OCI-LY7 (cell line): ENCODE results near the gene ATAD1. TPM values are rescaled to one million over a fixed set of nuclear protein-coding genes. Genes with fewer than 3 reads are reported as not detected.

Source experiments
- BruUV-seq: library from RNA; stranded (reverse); fragments of 400-500 nt; replicated peaks from 2 replicates; lab custom pipeline; 2021; lab: Mats Ljungman, UMichigan
- CTCF ChIA-PET: fragments of 300-600 bp; sonication (Branson Sonifier 250); formaldehyde crosslinking; loops from one replicate; lab custom pipeline; 2022; ENCODE audit warnings: antibody characterized with exemption; ENCODE audit not compliant: unreplicated experiment; lab: Charles Lee
- POLR2A ChIA-PET: fragments of 300-600 bp; sonication (Branson Sonifier 250); formaldehyde crosslinking; loops from one replicate; lab custom pipeline; 2022; ENCODE audit warnings: antibody characterized with exemption; lab: Charles Lee
- DNase-seq: peaks from one replicate; pipeline ENCODE4 v3.0.0-alpha.2; 2015; ENCODE audit warnings: low spot score
- H2AFZ ChIP-seq: fragments of 200-600 bp; sonication (generic), shearing (Covaris generic); 2 replicates; pipeline ENCODE4 v1.6.1; 2014; ENCODE audit warnings: mild to moderate bottlenecking, antibody characterized with exemption, low read length, moderate library complexity
- H3K27ac ChIP-seq: fragments of 200-600 bp; sonication (generic); 2 replicates; pipeline ENCODE4 v1.5.1; 2014; ENCODE audit warnings: mixed run types, low read depth, mild to moderate bottlenecking, moderate library complexity, low read length, inconsistent platforms; ENCODE audit not compliant: poor library complexity, severe bottlenecking
- H3K36me3 ChIP-seq: fragments of 200-600 bp; sonication (generic); 2 replicates; pipeline ENCODE4 v1.6.1; 2014; ENCODE audit warnings: mild to moderate bottlenecking, antibody characterized with exemption, low read length, moderate library complexity, mixed read lengths; ENCODE audit not compliant: insufficient read depth
- H3K4me1 ChIP-seq: fragments of 200-600 bp; sonication (generic); 2 replicates; pipeline ENCODE4 v1.5.1; 2014; ENCODE audit warnings: mild to moderate bottlenecking, low read length; ENCODE audit not compliant: insufficient read depth, poor library complexity, severe bottlenecking
- H3K4me2 ChIP-seq: fragments of 200-600 bp; sonication (generic); 2 replicates; pipeline ENCODE4 v1.6.1; 2014; ENCODE audit warnings: mild to moderate bottlenecking, low read length
- H3K4me3 ChIP-seq: fragments of 200-600 bp; sonication (generic); 2 replicates; pipeline ENCODE4 v1.5.1; 2014; ENCODE audit warnings: mild to moderate bottlenecking, low read depth, low read length; ENCODE audit not compliant: poor library complexity, severe bottlenecking
- H3K79me2 ChIP-seq: fragments of 200-600 bp; sonication (generic); 2 replicates; pipeline ENCODE4 v1.6.1; 2016; ENCODE audit warnings: low read depth, mild to moderate bottlenecking, low read length, moderate library complexity, mixed read lengths; ENCODE audit not compliant: insufficient read depth
- H3K9me2 ChIP-seq: fragments of 200-600 bp; sonication (generic); 2 replicates; pipeline ENCODE4 v1.6.1; 2016; ENCODE audit warnings: mild to moderate bottlenecking, low read length, mixed read lengths; ENCODE audit not compliant: insufficient read depth
- H3K9me3 ChIP-seq: fragments of 200-600 bp; sonication (generic); 2 replicates; pipeline ENCODE4 v1.6.1; 2014; ENCODE audit warnings: mild to moderate bottlenecking, mixed run types, low read length, mixed read lengths
- H4K20me1 ChIP-seq: fragments of 200-600 bp; sonication (generic); 2 replicates; pipeline ENCODE4 v1.6.1; 2014; ENCODE audit warnings: mild to moderate bottlenecking, antibody characterized with exemption, low read length, moderate library complexity, mixed read lengths; ENCODE audit not compliant: insufficient read depth
- CTCF ChIP-seq: fragments of 200-600 bp; sonication (generic); conservative IDR thresholded peaks from 2 replicates; pipeline ENCODE4 v1.5.1; 2014; ENCODE audit warnings: mild to moderate bottlenecking, antibody characterized with exemption, low read length, moderate library complexity, mixed read lengths
- EZH2phosphoT487 ChIP-seq: fragments of 200-600 bp; sonication (generic); IDR thresholded peaks from 2 replicates; pipeline ENCODE4 v1.6.1; 2018; ENCODE audit warnings: low read depth, borderline replicate concordance, mild to moderate bottlenecking, mixed run types, antibody characterized with exemption, low read length, moderate library complexity, mixed read lengths
- intact Hi-C: fragments of 100-400 bp; cut with micrococcal nuclease; formaldehyde crosslinking; loops from one replicate; pipeline ENCODE4 v1.10.0; 2022; ENCODE audit not compliant: unreplicated experiment
- total RNA-seq, 2 experiments: library from RNA; depleted of rRNA in 1 of 2; stranded (reverse); fragments of >200 nt in 1 of 2; shearing (Covaris generic) in 1 of 2; gene quantifications; 2 replicates each; pipeline ENCODE4 v1.2.3, GENCODE V29; 2014 to 2022

ATAD1 gene
- total RNA-seq, 2 experiments from 2014 or later, result 19.6 to 47.7 TPM

- POLR2A ChIA-PET, result interaction anchor here (0.6 to 2.2 kb wide), 7 partner anchors 11 to 491 kb away, joined by 3 to 9 read pairs (median 4); no protein-coding TSS in a partner anchor
- no peak overlapping the region for H3K4me2 ChIP-seq
- intact Hi-C loops, result no loop called here
These were observed 27.6 kb upstream of the ATAD1 start for GRCh38 chr10:87845624-87845998.

GRCh38 chr10:87844837-87845623, 27.0 kb upstream of the ATAD1 start:
- Histone ChIP-seq H3K36me3 (no peaks in the 10 kb centered on the region), H3K27ac (no peak overlapping the region), H3K4me1 (no peaks in the 10 kb centered on the region), H2AFZ (no peak overlapping the region), H4K20me1 (no peaks in the 10 kb centered on the region), H3K4me3 (no peak overlapping the region), H3K4me2 (no peak overlapping the region), H3K9me2 (no peaks in the 10 kb centered on the region), H3K79me2 (no peaks in the 10 kb centered on the region), H3K9me3 (no peaks in the 10 kb centered on the region)
- TF ChIP-seq EZH2phosphoT487 (no peak), CTCF (no peak)
- ChIA-PET POLR2A (interaction anchor here (0.6 to 2.2 kb wide), 8 partner anchors 12 to 593 kb away, joined by 3 to 9 read pairs (median 4); no protein-coding TSS in a partner anchor), CTCF (no interaction called here)
- intact Hi-C loops, result no loop called here
- no peak for DNase-seq
- BruUV-seq, result no TSS peak

More at GRCh38 chr10:87845624-87845998, 27.6 kb upstream of the ATAD1 start:
- CTCF ChIA-PET, result no interaction called here
- Histone ChIP-seq H3K4me1 (no peaks in the 10 kb centered on the region), H3K79me2 (no peaks in the 10 kb centered on the region), H3K27ac (no peak overlapping the region), H3K4me3 (no peak overlapping the region), H4K20me1 (no peaks in the 10 kb centered on the region), H3K36me3 (no peaks in the 10 kb centered on the region), H3K9me3 (no peaks in the 10 kb centered on the region), H3K9me2 (no peaks in the 10 kb centered on the region), H2AFZ (no peak overlapping the region)
- no peak for DNase-seq
- BruUV-seq, result no TSS peak
- TF ChIP-seq EZH2phosphoT487 (no peak), CTCF (no peak)

GRCh38 chr10:87843714-87844113, 25.7 kb upstream of the ATAD1 start:
- DNase-seq, result no peak
- TF ChIP-seq CTCF (no peak), EZH2phosphoT487 (no peak)
- no peak overlapping the region for H3K4me3 ChIP-seq
- H3K4me1 ChIP-seq, result no peaks in the 10 kb centered on the region
- H3K27ac ChIP-seq, result no peak overlapping the region
- BruUV-seq, result no TSS peak
- no peak overlapping the region for H3K4me2 ChIP-seq
- H2AFZ ChIP-seq, result no peak overlapping the region
- no peaks in the 10 kb centered on the region for H4K20me1 ChIP-seq
- POLR2A ChIA-PET, result interaction anchor here (3.4 kb wide), 1 partner anchor 14 kb away, joined by 13 read pairs; no protein-coding TSS in a partner anchor
- no peaks in the 10 kb centered on the region for H3K36me3 ChIP-seq
- intact Hi-C loops, result no loop called here
- H3K9me2 ChIP-seq, result no peaks in the 10 kb centered on the region
- no peaks in the 10 kb centered on the region for H3K9me3 ChIP-seq
- H3K79me2 ChIP-seq, result no peaks in the 10 kb centered on the region
- CTCF ChIA-PET, result no interaction called here
